ENCODE data around the gene TUBGCP6.

DNA sequence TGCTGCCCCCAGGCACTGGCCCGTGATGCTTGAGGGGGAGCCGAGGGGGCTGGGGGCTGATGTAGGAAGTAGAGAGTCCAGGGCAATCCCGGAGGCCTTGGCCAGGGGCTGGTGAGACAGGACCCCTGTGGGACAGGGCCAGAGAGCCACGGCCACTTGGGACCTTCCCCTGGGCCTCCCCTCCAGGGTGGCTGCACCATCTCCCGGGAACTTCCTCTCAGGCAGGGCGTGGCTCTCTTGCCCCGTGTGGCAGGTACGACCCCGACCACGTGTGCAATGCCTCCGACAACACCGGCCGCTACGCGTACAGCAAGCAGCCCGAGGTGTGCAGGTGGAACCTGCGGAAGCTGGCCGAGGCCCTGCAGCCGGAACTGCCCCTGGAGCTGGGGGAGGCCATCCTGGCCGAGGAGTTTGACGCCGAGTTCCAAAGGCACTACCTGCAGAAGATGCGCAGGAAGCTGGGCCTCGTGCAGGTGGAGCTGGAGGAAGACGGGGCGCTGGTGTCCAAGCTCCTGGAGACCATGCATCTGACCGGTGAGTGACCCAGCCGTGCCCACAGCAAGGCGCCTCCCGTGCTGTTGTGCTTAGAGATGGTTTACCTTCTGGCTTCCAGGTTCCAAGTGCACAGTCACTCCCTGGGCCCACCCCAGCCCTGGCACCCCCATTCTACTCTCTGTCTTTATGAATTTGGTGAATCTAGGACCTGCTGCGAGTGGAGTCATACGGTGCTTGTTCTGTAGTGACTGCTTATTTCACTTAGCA lies 34.3 kb downstream of the TUBGCP6 start:
- TF ChIP-seq CTCF (IDR thresholded peaks at IDR 0.05; ENCODE audit: low read depth, low read length, poor library complexity, severe bottlenecking) (no peak), EZH2phosphoT487 (IDR thresholded peaks at IDR 0.05; ENCODE audit: borderline replicate concordance, low read length) (no peak)
